PC-3 (cell line): Measurements from ENCODE around the gene ATP1B1. TPM values are rescaled to one million over a fixed set of nuclear protein-coding genes. Genes with fewer than 3 reads are reported as not detected.

Experiments used
- ATAC-seq: fragments of 200-7000 bp; cut with Tn5 transposase; 2 replicates; pipeline ENCODE4 v1.9.1; 2020; ENCODE audit warnings: mild to moderate bottlenecking, moderate library complexity
- BruUV-seq: library from RNA; stranded (reverse); fragments of 400-500 nt; replicated peaks from 2 replicates; lab custom pipeline; 2021; lab: Mats Ljungman, UMichigan
- CTCF ChIA-PET: fragments of 300-600 bp; sonication (Branson Sonifier 250); formaldehyde crosslinking; loops from one replicate; lab custom pipeline; 2022; ENCODE audit warnings: antibody characterized with exemption; lab: Charles Lee
- POLR2A ChIA-PET: fragments of 300-600 bp; sonication (Branson Sonifier 250); formaldehyde crosslinking; loops from one replicate; lab custom pipeline; 2022; ENCODE audit warnings: antibody characterized with exemption; ENCODE audit not compliant: unreplicated experiment; lab: Charles Lee
- DNase-seq: peaks from one replicate; pipeline ENCODE4 v3.0.0-alpha.2; 2015
- H2AFZ ChIP-seq: fragments of 300-600 bp; sonication (generic); 2 replicates; pipeline ENCODE4 v1.6.0; 2016; ENCODE audit warnings: antibody characterized with exemption, low read length
- H3F3A ChIP-seq: fragments of 300-600 bp; sonication (generic); one replicate; pipeline ENCODE4 v1.6.0; 2017; ENCODE audit warnings: antibody characterized with exemption, low read length, control low read depth, mild to moderate bottlenecking; ENCODE audit not compliant: unreplicated experiment
- H3K27ac ChIP-seq: fragments of 300-600 bp; sonication (generic); 2 replicates; pipeline ENCODE4 v1.5.1; 2016; ENCODE audit warnings: mild to moderate bottlenecking, low read length
- H3K27me3 ChIP-seq: fragments of 300-600 bp; sonication (generic); 2 replicates; pipeline ENCODE4 v1.6.1; 2016; ENCODE audit warnings: low read length, mixed read lengths
- H3K36me3 ChIP-seq: fragments of 300-600 bp; sonication (generic); 2 replicates; pipeline ENCODE4 v1.6.1; 2016; ENCODE audit warnings: low read depth, mixed run types, low read length, mixed read lengths
- H3K4me1 ChIP-seq: fragments of 300-600 bp; sonication (generic); 2 replicates; pipeline ENCODE4 v1.5.1; 2016; ENCODE audit warnings: low read length; ENCODE audit not compliant: insufficient read depth
- H3K4me2 ChIP-seq: fragments of 300-600 bp; sonication (generic); 2 replicates; pipeline ENCODE4 v1.6.0; 2016; ENCODE audit warnings: low read length
- H3K4me3 ChIP-seq: fragments of 300-600 bp; sonication (generic); 2 replicates; pipeline ENCODE4 v1.5.1; 2016; ENCODE audit warnings: mild to moderate bottlenecking, low read length, mixed read lengths
- H3K79me2 ChIP-seq: fragments of 300-600 bp; sonication (generic); 2 replicates; pipeline ENCODE4 v1.6.1; 2017; ENCODE audit warnings: low read length, mixed read lengths
- H3K9ac ChIP-seq: fragments of 300-600 bp; sonication (generic); 2 replicates; pipeline ENCODE4 v1.6.0; 2016; ENCODE audit warnings: mild to moderate bottlenecking, low read length
- H3K9me2 ChIP-seq: fragments of 300-600 bp; sonication (generic); replicated peaks from 2 replicates; pipeline ENCODE4 v1.6.1; 2016; ENCODE audit warnings: mixed run types, low read length, mixed read lengths
- H3K9me3 ChIP-seq: fragments of 300-600 bp; sonication (generic); 2 replicates; pipeline ENCODE4 v1.6.1; 2016; ENCODE audit warnings: low read length, mixed read lengths
- H4K20me1 ChIP-seq: fragments of 300-600 bp; sonication (generic); 2 replicates; pipeline ENCODE4 v1.6.1; 2016; ENCODE audit warnings: low read length, mixed read lengths
- EZH2 ChIP-seq: fragments of 300-600 bp; sonication (generic); IDR thresholded peaks from one replicate; pipeline ENCODE4 v1.6.1; 2017; ENCODE audit warnings: antibody characterized with exemption, mild to moderate bottlenecking, low read length; ENCODE audit not compliant: unreplicated experiment
- EZH2phosphoT487 ChIP-seq: fragments of 300-600 bp; sonication (generic); IDR thresholded peaks from 2 replicates; pipeline ENCODE4 v1.6.1; 2018; ENCODE audit warnings: mild to moderate bottlenecking, antibody characterized with exemption, low read length, borderline replicate concordance
- intact Hi-C: fragments of 100-400 bp; cut with micrococcal nuclease; formaldehyde crosslinking; loops from 2 replicates; pipeline ENCODE4 v1.9.0; 2023
- total RNA-seq: library from RNA; depleted of rRNA; stranded (reverse); fragments of >200 nt; gene quantifications from 2 replicates; pipeline ENCODE4 v1.2.3, GENCODE V29; 2014
- TF ChIP-seq, protein P1 (sequence below): fragments of 300-600 bp; sonication (generic); conservative IDR thresholded peaks from 2 replicates; pipeline ENCODE4 v1.5.1; 2017; ENCODE audit warnings: antibody characterized with exemption, low read depth, mild to moderate bottlenecking, low read length

Gene ATP1B1
- total RNA-seq, 1 experiment from 2014 or later = 68.7 TPM

- intact Hi-C loops = no loop called here
- Histone ChIP-seq H2AFZ (no peak overlapping the region), H3K79me2 (no peaks in the 10 kb centered on the region), H3K9ac (no peak overlapping the region), H4K20me1 (no peaks in the 10 kb centered on the region), H3K27ac (no peak overlapping the region), H3K9me2 (no peaks in the 10 kb centered on the region), H3K36me3 (no peaks in the 10 kb centered on the region), H3F3A (no peaks in the 10 kb centered on the region), H3K4me2 (no peak overlapping the region), H3K27me3 (no peaks in the 10 kb centered on the region), H3K9me3 (no peaks in the 10 kb centered on the region), H3K4me3 (no peak overlapping the region), H3K4me1 (peaks cover 4% of the 10 kb centered on the region; the same call in 1 of the 2 replicates)
- DNase-seq (no peak), ATAC-seq (no peak)
- ChIA-PET POLR2A (no interaction called here), CTCF (no interaction called here)
- TF ChIP-seq, protein P1, sequence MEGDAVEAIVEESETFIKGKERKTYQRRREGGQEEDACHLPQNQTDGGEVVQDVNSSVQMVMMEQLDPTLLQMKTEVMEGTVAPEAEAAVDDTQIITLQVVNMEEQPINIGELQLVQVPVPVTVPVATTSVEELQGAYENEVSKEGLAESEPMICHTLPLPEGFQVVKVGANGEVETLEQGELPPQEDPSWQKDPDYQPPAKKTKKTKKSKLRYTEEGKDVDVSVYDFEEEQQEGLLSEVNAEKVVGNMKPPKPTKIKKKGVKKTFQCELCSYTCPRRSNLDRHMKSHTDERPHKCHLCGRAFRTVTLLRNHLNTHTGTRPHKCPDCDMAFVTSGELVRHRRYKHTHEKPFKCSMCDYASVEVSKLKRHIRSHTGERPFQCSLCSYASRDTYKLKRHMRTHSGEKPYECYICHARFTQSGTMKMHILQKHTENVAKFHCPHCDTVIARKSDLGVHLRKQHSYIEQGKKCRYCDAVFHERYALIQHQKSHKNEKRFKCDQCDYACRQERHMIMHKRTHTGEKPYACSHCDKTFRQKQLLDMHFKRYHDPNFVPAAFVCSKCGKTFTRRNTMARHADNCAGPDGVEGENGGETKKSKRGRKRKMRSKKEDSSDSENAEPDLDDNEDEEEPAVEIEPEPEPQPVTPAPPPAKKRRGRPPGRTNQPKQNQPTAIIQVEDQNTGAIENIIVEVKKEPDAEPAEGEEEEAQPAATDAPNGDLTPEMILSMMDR = no peak
- BruUV-seq = no TSS peak
Measured at GRCh38 chr1:169151338-169151837, 44.9 kb downstream of the ATP1B1 start.

DNA sequence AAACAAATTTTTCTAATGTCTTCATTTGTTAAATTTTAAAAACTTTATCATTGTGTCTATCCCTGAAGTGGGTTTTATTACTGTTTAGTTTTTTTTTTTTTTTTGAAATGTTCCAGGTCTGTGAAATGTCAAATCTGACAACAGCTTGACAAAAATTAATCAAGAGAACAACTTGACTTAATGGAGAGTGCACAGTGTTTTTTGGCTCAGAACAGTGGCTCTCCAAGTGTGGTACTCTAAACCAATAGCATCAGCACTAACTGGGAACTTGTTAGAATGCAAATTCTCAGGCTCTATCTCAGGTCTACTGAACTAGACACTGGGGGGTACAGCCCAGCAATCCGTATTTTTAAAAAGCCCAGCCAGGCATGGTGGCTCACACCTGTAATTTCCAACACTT lies 49.2 kb downstream of the ATP1B1 start:
- Histone ChIP-seq H3K27me3 (no peaks in the 10 kb centered on the region), H3K9me2 (no peaks in the 10 kb centered on the region), H2AFZ (no peak overlapping the region), H3K9me3 (no peaks in the 10 kb centered on the region), H3K36me3 (no peaks in the 10 kb centered on the region), H3K27ac (no peak overlapping the region), H4K20me1 (no peaks in the 10 kb centered on the region), H3K4me3 (no peak overlapping the region), H3K9ac (no peak overlapping the region), H3K79me2 (no peaks in the 10 kb centered on the region), H3F3A (no peaks in the 10 kb centered on the region), H3K4me2 (no peak overlapping the region), H3K4me1 (peaks cover 2% of the 10 kb centered on the region)
- TF ChIP-seq EZH2 (no peak), EZH2phosphoT487 (no peak)
- TF ChIP-seq, protein P1 = no peak
- no TSS peak for BruUV-seq
- DNase-seq (no peak), ATAC-seq (no peak)
- intact Hi-C loops = no loop called here
- CTCF ChIA-PET = no interaction called here
- POLR2A ChIA-PET = no interaction called here

- ATAC-seq = no peak
- H4K20me1 ChIP-seq = no peaks in the 10 kb centered on the region
- no peak overlapping the region for H2AFZ ChIP-seq
- H3K79me2 ChIP-seq = no peaks in the 10 kb centered on the region
- H3K27ac ChIP-seq = no peak overlapping the region
- ChIA-PET POLR2A (no interaction called here), CTCF (no interaction called here)
- peaks cover 1% of the 10 kb centered on the region for H3F3A ChIP-seq
- no peak for TF ChIP-seq EZH2phosphoT487
- TF ChIP-seq, protein P1 = no peak
- no peak for TF ChIP-seq EZH2
- no TSS peak for BruUV-seq
- no peaks in the 10 kb centered on the region for H3K9me2 ChIP-seq
- no peak overlapping the region for H3K4me2 ChIP-seq
- no peak for DNase-seq
- peaks cover 11% of the 10 kb centered on the region for H3K4me1 ChIP-seq
- H3K4me3 ChIP-seq = no peak overlapping the region
- intact Hi-C loops = no loop called here
- no peaks in the 10 kb centered on the region for H3K36me3 ChIP-seq
- H3K9ac ChIP-seq = no peak overlapping the region
- no peaks in the 10 kb centered on the region for H3K9me3 ChIP-seq
- H3K27me3 ChIP-seq = no peaks in the 10 kb centered on the region
Measured at GRCh38 chr1:169156580-169156979, 50.1 kb downstream of the ATP1B1 start.
